Uterus (tissue), 4 donors: ENCODE measurements around the gene FADD. TPM values are rescaled to one million over a fixed set of nuclear protein-coding genes. Genes with fewer than 3 reads are reported as not detected.

ENCODE experiments used
- DNase-seq, 2 donors: peaks; one replicate each; pipeline ENCODE4 v3.0.0-alpha.2; 2019 to 2020
- H3K27ac ChIP-seq, 2 donors: fragments of 200-600 bp; sonication (generic); 1 replicate in 1 of 2; 2 replicates in 1 of 2; pipeline ENCODE4 v1.5.1; 2016 to 2018
- H3K27me3 ChIP-seq, 2 donors: fragments of 200-600 bp; sonication (generic); one replicate each; pipeline ENCODE4 v1.5.1; 2018 to 2019; ENCODE audit warnings: control low read depth in 1 of 2
- H3K36me3 ChIP-seq, 2 donors: fragments of 200-600 bp; sonication (generic); one replicate each; pipeline ENCODE4 v1.5.1; 2019; ENCODE audit warnings: control low read depth in 1 of 2
- H3K4me1 ChIP-seq, 2 donors: fragments of 200-600 bp; sonication (generic); one replicate each; pipeline ENCODE4 v1.5.1; 2018 to 2019; ENCODE audit warnings: control low read depth in 1 of 2
- H3K4me3 ChIP-seq, 2 donors: fragments of 200-600 bp; sonication (generic); 1 replicate in 1 of 2; 2 replicates in 1 of 2; pipeline ENCODE4 v1.5.1; 2018 to 2019; ENCODE audit warnings: mild to moderate bottlenecking in 1 of 2
- H3K9me3 ChIP-seq, 2 donors: fragments of 200-600 bp; sonication (generic); one replicate each; pipeline ENCODE4 v1.5.1; 2019; ENCODE audit warnings: control low read depth in 1 of 2
- POLR2A ChIP-seq, 2 donors: fragments of 450-650 bp; IDR thresholded peaks; one replicate each; pipeline ENCODE4 v1.6.1; 2016; ENCODE audit warnings: antibody characterized with exemption in 2 of 2, mild to moderate bottlenecking in 1 of 2, moderate library complexity in 1 of 2
- intact Hi-C: fragments of 100-400 bp; cut with DNase I; formaldehyde crosslinking; loops from one replicate; pipeline ENCODE4 v1.15.1; 2023; ENCODE audit warnings: low total_unique reads
- total RNA-seq, 4 donors: library from RNA; depleted of rRNA in 3 of 4; stranded (reverse); fragments of >200 nt in 3 of 4; gene quantifications; one replicate each; pipeline versions ENCODE4 v1.1.0 to v1.2.4, GENCODE V29; 2014 to 2023
- TF ChIP-seq, protein P1 (sequence below), 4 experiments: fragments of 200-600 bp in 2 of 4; fragments of 450-650 bp in 2 of 4; sonication (generic) in 2 of 4; IDR thresholded peaks; one replicate each; pipeline ENCODE4 v1.5.1; 2016 to 2019; ENCODE audit warnings: antibody characterized with exemption in 4 of 4, mild to moderate bottlenecking in 2 of 4, moderate library complexity in 1 of 4
- donor health status: DM: yes; HTN: yes; CAD: no.

FADD gene
- total RNA-seq, 4 donors from 2014 or later: 11.5 to 34.6 (median 19.2) TPM

DNA sequence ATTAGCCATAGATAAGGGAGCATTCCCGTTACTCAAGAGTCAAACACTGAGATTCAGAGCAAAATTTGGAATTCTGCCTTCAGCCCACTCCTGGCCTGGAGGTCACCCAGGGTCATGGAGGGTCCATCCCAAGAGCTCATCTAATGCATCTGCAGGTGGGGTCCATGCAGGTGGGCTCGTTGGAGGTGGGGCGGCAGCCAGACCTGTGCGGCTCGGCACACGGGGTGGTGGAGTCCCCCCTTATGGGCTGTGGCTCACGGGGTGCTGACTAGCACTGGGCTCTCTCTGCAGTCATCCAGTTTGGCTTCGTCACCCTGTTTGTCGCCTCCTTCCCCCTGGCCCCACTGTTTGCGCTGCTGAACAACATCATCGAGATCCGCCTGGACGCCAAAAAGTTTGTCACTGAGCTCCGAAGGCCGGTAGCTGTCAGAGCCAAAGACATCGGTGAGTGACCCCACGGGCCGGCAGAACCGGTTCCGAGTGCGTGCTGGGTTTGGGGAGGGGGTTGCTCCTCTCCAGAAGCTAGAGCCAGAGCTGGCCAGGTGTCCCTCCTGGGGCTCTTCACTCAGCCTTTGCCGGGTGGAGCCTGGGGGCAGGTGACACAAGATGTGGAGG lies 32.4 kb upstream of the FADD start:
- H3K36me3 ChIP-seq: no peaks in the 10 kb centered on the region
- H3K4me3 ChIP-seq: no peak overlapping the region
- H3K4me1 ChIP-seq: no peaks in the 10 kb centered on the region
- no peaks in the 10 kb centered on the region for H3K9me3 ChIP-seq
- no peak overlapping the region for H3K27ac ChIP-seq
- TF ChIP-seq, protein P1, sequence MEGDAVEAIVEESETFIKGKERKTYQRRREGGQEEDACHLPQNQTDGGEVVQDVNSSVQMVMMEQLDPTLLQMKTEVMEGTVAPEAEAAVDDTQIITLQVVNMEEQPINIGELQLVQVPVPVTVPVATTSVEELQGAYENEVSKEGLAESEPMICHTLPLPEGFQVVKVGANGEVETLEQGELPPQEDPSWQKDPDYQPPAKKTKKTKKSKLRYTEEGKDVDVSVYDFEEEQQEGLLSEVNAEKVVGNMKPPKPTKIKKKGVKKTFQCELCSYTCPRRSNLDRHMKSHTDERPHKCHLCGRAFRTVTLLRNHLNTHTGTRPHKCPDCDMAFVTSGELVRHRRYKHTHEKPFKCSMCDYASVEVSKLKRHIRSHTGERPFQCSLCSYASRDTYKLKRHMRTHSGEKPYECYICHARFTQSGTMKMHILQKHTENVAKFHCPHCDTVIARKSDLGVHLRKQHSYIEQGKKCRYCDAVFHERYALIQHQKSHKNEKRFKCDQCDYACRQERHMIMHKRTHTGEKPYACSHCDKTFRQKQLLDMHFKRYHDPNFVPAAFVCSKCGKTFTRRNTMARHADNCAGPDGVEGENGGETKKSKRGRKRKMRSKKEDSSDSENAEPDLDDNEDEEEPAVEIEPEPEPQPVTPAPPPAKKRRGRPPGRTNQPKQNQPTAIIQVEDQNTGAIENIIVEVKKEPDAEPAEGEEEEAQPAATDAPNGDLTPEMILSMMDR (IDR thresholded peaks at IDR 0.05): no peak
- no peak for TF ChIP-seq POLR2A (IDR thresholded peaks at IDR 0.05)
- H3K27me3 ChIP-seq: no peaks in the 10 kb centered on the region
- intact Hi-C loops: no loop called here
- no peak for DNase-seq

- H3K27ac ChIP-seq: no peak overlapping the region
- no peaks in the 10 kb centered on the region for H3K36me3 ChIP-seq
- no peak for DNase-seq
- no peak for TF ChIP-seq POLR2A (IDR thresholded peaks at IDR 0.05)
- TF ChIP-seq, protein P1 (IDR thresholded peaks at IDR 0.05): no peak
- H3K27me3 ChIP-seq: no peaks in the 10 kb centered on the region
- no peaks in the 10 kb centered on the region for H3K9me3 ChIP-seq
- no peak overlapping the region for H3K4me3 ChIP-seq
- intact Hi-C loops: no loop called here
- H3K4me1 ChIP-seq: no peaks in the 10 kb centered on the region
Measured at GRCh38 chr11:70173018-70173417, 30.1 kb upstream of the FADD start.

- Histone ChIP-seq H3K4me1 (no peaks in the 10 kb centered on the region), H3K27ac (no peak overlapping the region), H3K36me3 (no peaks in the 10 kb centered on the region), H3K27me3 (no peaks in the 10 kb centered on the region), H3K4me3 (no peak overlapping the region), H3K9me3 (no peaks in the 10 kb centered on the region)
- intact Hi-C loops: no loop called here
- no peak for TF ChIP-seq POLR2A (IDR thresholded peaks at IDR 0.05)
- TF ChIP-seq, protein P1 (IDR thresholded peaks at IDR 0.05): no peak
- DNase-seq: no peak
Measured at GRCh38 chr11:70174547-70175235, 28.4 kb upstream of the FADD start.

DNA sequence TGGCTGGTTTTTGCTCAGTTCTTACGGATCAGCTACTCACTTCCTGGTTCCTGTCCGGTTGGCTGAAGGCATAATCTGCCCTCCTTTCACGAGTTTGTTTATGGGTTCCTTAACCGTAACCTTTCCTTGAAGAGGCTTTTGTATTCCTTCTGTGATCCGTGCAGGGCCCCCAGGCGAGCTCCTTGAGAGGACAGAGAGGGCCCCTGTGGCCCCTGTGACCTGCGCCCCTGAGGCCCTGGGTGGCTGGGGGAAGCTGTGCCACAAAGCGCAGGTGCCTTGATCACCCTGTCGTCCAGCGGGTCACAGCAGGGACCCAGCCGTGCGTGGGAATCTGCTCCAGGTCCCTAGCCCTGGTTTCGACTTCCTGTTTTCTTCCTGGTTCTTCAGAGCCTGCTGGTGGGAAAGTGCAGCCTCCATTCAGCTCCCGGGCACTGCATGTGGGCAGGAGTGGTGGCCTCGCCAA lies 27.8 kb upstream of the FADD start:
- TF ChIP-seq, protein P1 (IDR thresholded peaks at IDR 0.05): no peak
- H3K4me3 ChIP-seq: no peak overlapping the region
- no peaks in the 10 kb centered on the region for H3K27me3 ChIP-seq
- H3K36me3 ChIP-seq: no peaks in the 10 kb centered on the region
- no peak for DNase-seq
- H3K4me1 ChIP-seq: no peaks in the 10 kb centered on the region
- no peaks in the 10 kb centered on the region for H3K9me3 ChIP-seq
- no peak overlapping the region for H3K27ac ChIP-seq
- intact Hi-C loops: no loop called here

- TF ChIP-seq, protein P1 (IDR thresholded peaks at IDR 0.05): peak in 1 of 4 experiments; percentile 23
- TF ChIP-seq POLR2A (IDR thresholded peaks at IDR 0.05): no peak
- Histone ChIP-seq H3K9me3 (no peaks in the 10 kb centered on the region), H3K4me1 (no peaks in the 10 kb centered on the region), H3K36me3 (no peaks in the 10 kb centered on the region), H3K4me3 (no peak overlapping the region), H3K27ac (no peak overlapping the region), H3K27me3 (no peaks in the 10 kb centered on the region)
- intact Hi-C loops: no loop called here
- no peak for DNase-seq
Measured at GRCh38 chr11:70176940-70177689, 26.0 kb upstream of the FADD start.
